ENCODE measurements around the gene ERBB2. TPM values are rescaled to one million over a fixed set of nuclear protein-coding genes. Genes with fewer than 3 reads are reported as not detected.
"Not testable (repeated sequence)": the region's sequence is repeated elsewhere in the genome, so short reads cannot be mapped to it uniquely, and the experiment has no call there.

ERBB2 gene
- polyA plus RNA-seq, 5 donors, result 91.5 to 123 (median 99.0) TPM

DNA sequence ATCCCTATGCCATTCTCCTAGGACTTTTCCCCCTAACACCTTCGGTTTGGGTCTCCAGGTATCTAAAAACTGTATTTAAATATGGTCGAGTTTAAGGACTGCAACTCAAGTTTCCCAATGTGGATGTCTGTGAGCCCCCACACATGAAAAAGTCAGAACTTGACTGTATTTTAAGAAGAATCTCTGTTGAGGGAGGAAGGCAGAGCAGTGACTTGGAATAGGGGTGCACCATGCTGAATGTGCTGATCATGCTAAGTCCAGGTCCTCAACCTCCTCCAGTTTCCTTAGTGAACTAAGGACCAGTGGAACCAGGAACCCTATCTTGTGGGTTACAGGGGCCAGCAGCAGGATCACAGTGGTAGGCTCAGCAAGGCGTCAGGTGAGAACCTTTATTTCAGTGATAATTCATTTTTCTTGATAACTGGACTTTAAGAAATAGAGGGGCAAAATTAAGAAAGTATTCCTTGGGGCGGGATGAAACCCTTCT is 57.4 kb downstream of the ERBB2 start:
- DNase-seq, result no peak

DNA sequence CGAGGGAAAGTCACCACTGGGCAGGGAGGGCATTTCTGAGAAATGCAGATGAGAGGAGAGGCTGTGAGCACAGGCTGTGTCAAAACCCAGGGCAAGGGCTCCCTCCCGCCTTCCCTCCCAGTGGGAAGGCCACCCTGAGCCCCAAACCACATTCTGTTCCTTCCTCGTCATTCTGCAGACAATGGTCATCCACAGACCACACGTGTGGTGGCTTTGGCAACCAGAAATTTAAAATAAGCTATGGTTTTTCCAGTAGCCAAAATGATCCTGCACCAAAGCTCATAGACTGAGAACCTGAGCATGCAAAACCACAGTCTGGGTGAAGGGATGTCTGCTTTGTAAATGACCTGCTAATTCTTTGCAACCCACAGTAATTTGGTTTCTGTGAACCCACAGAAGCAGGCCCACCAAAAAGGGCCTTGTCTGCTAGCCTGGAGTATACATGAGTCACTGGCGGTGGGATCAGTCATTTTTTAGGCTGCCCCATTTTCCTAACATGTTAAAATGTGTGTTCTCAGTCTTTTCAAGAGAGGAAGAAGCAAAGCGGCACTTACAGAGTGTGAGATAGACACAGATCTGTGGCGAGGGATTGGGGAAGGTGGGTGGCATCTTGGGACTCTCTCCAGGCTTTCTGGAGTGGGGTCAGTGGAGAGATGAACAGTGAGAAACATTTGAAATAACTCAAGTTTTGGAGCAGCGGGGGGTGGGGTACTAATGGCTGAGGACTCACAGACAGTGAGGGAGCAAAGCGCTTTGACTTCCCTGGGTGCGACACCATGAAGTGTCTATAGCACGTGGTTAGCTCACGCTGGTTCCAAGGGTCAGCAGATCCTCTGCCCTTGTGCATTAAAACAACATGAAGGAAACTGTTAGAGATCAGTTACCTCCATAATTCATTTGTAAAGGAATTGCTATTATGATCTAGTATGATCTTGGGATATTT is 58.3 kb downstream of the ERBB2 start:
- DNase-seq, result no peak

DNA sequence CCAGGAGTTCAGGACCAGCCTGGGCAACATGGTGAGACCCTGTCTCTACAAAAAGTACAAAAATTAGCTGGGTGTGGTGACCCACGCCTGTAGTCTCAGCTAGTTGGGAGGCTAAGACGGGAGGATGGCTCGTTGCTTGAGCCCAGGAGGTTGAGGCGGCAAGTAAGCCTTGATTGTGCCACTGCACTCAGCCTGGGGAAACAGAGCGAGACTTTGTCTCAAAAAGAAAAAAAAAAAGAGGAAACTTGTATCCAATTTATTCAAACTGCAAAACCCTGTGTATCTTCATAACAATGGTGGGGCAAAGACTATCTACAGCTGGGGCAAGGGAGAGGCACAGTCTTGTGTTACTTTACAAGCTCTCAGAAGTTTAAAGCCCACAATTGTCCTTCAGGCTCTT is 59.3 kb downstream of the ERBB2 start:
- no peak for DNase-seq

DNA sequence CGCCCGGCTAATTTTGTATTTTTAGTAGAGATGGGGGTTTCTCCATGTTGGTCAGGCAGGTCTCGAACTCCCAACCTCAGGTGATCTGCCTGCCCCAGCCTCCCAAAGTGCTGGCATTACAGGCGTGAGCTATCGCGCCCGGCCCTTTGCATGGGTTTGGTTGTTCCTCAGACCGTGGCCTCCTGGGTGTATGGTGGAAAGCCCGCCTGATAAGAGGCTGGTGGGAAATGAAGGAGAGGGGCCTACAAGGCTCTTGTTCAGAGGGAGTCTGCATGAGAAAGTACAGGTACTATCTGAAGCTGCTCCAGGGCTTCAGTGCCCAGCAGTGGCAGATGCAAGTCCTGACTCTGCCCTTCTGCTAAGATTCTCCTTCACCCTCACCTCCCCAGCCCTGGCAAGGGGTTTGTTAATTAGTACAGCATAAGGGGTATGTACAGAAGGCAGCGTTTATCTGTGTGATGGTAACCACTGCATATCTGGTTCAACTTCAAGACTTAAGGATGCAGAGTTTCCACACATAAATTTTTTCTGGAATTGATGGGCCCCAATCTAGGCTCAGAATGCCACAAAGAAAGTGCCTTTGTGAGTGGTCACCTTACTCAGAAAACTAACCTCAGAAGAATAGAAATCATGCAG is 62.1 kb downstream of the ERBB2 start:
- DNase-seq, result no peak

DNA sequence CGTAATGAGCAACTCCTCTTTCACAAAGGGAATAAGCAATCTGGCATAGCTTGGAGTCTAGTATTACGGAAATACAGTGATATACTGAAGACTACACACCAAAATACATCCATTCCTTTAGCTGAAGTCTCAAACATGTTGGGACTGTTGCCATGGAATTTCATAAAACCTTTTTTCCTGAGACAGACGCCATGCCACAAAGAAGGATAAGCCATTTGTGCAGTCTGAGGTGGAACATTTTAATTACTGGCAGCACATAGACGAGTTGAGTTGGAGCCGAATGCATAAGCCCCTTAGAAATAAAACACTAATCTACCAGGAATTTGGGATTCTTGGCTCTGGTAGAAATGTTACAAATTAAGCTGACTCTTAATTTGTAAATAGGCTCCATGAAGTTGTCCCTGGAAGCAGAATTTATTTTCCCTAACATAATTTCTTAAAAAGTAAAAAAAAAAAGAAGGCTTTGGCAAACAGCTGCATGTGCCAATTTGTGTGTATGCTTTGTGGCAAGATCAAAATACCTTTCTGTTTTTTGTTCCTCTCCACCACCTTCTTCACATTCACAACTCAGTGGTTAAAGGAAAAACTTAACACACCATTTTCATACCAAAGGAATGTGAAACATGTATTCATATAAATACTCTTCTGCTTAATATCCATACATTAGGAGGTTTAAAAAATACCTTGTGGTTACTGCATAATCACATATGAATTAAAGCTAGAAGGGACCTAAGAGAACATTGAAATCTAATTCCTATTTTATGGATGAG is 63.4 kb downstream of the ERBB2 start:
- DNase-seq, result no peak

DNA sequence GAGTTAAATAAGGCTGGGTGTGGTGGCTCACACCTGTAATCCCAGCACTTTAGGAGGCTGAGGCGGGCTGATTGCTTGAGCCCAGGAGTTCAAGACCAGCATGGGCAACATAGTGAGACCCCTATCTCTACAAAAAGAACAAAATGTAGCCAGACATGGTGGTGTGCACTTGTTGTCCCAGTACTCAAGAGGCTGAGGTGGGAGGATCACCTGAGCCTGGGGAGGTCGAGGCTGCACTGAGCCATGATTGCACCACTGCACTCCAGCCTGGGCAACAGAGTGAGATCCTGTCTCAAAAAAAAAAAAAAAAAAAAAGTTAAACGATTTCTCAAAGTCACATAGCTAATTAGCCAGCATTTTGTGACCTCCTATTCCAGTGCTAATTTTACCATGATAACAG is 64.3 kb downstream of the ERBB2 start:
- not testable (repeated sequence) for DNase-seq

DNA sequence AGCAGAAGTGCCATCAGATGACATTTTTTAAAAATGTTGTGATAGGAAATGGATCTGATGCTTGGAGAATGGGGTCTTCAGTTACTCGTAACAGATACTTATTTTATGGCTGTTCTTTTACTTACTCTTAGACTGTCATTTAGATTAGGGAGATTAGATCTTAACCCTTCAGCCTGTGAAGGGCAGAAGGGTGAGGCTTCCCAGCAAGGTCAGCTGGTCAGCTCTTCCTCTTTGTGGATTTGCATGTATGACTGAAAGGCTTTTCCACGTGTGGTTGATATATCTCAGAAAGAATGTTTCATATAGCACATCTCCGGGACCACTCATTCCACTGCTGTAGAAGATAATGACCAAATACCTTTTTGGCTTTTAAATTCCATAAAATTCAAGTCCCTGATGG is 65.3 kb downstream of the ERBB2 start:
- DNase-seq, result no peak

DNA sequence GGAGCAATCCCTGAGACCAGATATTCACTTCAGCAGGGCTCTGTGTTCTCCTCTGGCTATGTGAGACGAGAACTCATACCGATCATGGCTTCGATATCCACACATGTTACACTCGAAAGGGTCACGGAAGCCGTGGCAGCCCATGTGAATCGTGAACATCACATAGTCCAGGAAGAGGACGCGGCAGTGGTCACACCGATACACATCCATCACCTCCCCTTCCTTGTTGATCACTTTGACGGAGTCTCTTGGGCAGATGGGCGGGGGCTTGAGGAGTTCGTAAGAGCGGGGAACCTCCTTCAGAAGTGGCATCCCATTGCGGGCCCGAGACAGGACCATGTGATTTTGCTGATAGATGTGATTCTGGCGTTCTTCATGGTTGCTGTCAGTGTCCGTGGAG is 65.9 kb downstream of the ERBB2 start:
- no peak for DNase-seq

DNA sequence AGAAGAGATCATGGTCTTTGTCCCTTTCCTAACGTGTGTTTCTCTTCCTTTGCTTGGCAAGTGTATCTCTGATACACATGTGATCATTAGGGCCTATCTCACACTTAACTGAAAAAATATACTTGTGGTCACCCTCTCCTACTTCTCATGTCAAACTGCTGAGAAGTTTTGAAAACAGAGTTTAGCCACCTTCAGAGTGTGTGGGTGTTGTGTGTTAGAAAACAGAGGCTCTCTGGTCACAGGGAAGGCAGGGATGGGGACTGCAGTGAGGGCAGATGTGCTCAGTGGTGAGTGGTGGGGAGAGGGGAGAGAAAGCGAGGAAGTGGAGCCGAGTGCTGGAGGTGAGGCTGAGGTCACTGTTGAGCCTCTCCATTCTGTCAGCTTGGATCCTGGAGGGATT is 67.3 kb downstream of the ERBB2 start:
- no peak for DNase-seq

DNA sequence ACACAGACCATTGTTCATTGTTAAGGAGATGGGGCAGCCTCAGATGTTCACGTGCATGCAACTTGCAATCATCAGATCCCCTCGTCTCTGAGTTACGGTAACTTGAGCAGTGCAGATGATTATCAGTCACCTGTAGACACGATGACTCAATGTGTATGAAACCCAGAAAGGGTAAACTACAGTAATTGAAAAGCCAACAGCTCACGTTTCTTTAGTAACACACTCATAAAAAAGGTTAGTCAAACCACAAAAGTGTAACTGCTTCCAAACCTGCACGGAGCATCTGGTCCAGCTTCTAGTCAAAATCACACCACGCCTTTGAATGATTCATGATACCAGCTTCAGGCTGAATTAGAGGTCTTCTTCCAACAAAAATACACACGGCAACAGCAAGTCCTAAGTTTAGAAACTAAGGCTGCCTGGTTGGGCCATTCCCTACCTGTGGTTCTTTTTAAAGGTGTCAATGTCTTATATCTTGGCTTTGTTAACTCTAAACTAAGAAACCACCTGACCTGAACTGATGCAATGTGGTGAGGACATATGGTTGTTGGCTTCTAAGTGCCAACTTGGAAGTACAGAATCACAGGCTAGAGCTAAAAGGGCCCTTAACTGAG is 70.2 kb downstream of the ERBB2 start:
- no peak for DNase-seq

DNA sequence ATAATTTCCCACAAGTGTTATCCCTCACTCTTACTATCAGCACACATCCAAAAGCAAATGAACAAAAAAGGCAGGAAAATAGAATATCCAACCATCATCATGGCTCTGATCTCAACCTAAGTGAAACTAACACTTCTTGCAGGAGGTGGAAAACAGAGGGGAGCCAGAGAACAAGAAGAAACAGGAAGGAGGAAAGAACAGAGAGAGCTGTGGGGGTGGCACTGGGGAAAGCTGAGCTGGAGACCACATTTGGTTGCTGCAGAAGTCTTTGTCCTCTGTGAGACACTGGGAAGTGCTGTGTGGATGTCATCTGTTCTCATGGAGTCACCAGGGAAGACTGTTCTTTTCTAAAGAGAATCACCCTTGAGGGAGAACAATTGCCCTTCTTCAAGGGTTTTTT is 72.6 kb downstream of the ERBB2 start:
- DNase-seq, result no peak

DNA sequence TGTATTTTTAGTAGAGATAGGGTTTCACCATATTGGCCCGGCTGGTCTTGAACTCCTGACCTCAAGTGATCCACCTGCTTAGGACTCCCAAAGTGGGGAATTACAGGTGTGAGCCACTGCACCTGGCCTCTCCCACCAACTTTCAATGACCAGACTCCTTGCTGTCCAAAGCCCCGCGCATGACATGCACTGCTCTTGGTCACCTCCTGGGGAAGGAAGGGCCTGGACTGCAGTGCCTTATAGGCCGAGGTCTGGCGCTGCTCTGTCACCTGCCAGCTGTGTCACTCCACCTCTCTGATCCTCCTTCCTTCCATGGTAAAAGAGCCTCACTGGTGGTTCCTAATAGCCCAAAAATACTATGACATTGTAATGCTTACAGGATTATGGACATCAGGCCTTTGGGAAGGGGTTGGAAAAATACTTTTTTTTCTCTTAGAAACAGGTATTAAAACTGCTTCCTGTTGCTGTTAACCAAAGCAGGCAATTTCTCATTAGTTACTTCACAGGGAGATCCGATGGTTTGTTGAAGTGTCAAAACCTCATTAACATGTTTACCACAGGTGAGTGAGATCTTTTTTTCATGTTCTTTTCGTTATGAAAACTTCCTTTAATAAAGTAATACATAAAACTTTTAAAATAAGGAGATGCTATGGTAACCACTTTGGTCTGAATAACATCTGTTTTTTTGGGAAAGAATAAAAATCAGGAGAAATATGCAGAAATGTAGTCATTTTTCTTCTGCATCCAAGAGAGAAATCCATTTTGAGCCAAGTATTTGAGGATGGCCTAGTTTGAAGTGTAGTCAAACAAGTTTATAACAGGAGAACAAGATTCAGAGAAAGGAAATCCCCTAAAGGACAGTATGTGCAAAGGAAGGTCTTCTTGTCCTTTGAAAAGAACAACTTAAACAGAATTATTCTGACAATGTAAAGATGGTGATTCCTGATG is 73.4 kb downstream of the ERBB2 start:
- DNase-seq, result no peak

DNA sequence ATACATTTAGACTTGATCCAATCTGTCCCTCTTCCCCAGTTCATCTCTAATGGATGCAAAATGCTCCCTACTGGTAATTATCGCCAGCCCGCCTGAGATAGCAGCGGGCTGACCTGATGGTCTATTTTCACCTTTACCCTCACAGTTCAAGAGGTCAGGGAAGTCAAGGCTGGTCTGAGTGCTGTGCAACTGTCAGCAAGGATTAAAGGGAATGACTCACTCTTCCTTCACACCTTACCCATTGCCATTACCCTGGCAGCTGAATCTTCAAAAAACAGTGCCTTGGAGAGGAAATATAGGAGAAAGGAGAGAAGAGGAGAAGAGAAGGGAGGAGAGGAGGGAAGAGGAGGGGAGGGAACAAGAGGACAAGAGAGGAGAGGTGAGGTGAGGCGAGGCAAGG is 74.2 kb downstream of the ERBB2 start:
- DNase-seq, result no peak

DNA sequence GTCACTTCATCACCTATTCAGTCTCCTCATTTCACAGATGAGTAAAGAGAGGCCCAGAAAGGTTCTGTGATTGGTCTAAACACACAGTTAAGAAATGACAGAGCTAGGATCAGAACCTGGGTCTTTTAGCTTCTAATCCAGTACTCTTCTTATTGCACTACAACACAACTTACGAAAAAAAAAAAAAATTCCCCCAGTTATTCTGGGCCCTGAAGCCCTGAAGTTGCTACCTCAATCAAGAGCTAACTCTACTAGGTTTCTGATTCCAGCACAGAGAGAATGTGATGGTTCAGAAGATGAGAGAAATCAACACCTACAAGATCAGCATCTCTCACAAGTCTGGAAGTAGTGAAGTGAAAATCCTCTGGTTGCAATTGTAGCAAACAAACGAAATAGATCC is 75.2 kb downstream of the ERBB2 start:
- DNase-seq, result no peak

DNA sequence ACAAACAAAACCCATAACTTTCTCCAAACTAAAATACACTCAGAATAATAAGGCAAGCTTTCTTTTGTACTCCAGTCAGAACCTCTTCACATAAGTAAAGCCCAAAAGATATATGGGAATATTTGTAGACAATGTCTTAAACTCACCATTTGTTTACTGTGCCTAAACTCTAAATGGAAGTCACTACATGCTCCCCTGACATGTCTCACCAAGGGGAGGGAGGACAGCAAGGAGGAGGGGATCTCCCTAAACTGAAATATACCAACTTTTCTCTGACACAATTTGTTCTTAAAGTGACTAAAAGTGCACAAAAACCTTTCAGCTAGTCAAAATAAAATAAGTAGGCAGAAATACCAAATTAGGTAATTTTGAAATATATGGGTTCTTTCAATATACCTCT is 76.4 kb downstream of the ERBB2 start:
- DNase-seq, result no peak

DNA sequence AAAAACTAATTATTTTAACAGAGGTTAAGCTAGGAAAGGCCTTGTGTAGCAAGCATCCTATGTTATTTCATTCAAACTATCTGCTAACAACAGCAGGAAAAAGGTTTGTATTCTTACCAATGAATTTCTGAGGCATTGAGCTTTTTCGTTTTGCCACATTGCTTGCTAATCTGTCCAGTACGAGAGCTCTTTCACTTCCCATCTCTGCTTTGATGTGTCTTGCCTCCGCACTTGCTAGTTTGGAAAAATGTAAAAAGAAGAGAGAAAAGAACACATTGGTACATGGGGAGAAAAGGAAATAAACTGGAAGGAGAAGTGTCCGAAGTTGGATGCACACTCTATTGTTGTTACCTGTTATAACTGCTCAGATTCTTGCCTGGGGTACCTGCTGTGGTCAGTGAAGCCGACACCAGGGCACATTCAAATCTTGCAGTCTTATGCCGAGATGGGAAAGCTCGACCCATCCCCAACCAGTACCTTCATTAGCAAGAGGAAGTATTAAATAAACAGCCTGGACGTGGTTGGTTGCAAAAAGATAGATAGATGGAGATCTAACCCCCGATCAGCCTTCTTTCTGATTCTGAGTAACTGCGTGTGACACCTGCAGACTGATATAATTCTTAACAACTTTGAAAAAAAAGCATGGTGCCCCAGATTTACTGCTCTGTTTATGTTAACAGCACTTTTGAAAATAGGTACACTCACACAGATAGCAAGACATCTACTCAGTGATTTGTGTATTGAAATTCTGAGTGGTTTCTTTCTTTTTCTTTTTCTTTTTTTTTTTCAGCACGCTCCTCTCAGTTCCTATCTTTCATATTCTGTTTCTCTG is 77.9 kb downstream of the ERBB2 start:
- DNase-seq, result no peak
